Mesothelial cell of epicardium (in vitro differentiated cells): ENCODE results near the gene NOXA1. TPM values are rescaled to one million over a fixed set of nuclear protein-coding genes. Genes with fewer than 3 reads are reported as not detected.

Experiments used
- DNase-seq, 2 experiments: peaks; one replicate each; pipeline ENCODE4 v3.0.0; 2021; ENCODE audit warnings: low spot score in 2 of 2; ENCODE audit not compliant: unreplicated experiment in 2 of 2
- H3K27ac Mint-ChIP-seq: 2 replicates; pipeline ENCODE4 v1.8.0; 2021; ENCODE audit warnings: mixed read lengths
- H3K27me3 Mint-ChIP-seq: 2 replicates; pipeline ENCODE4 v1.8.0; 2021; ENCODE audit warnings: low read depth, mixed read lengths
- H3K36me3 Mint-ChIP-seq: 2 replicates; pipeline ENCODE4 v1.8.0; 2021; ENCODE audit warnings: mixed read lengths
- H3K4me1 Mint-ChIP-seq: 2 replicates; pipeline ENCODE4 v1.8.0; 2021; ENCODE audit warnings: mixed read lengths
- H3K4me3 Mint-ChIP-seq: 2 replicates; pipeline ENCODE4 v1.8.0; 2021; ENCODE audit warnings: mild to moderate bottlenecking, moderate library complexity, mixed read lengths
- H3K9me3 Mint-ChIP-seq: 2 replicates; pipeline ENCODE4 v1.8.0; 2021; ENCODE audit warnings: mixed read lengths
- total RNA-seq: library from RNA; stranded (reverse); gene quantifications from 3 replicates; pipeline ENCODE4 v1.2.1, GENCODE V29; 2021
- TF ChIP-seq, protein P1 (sequence below): fragments of 200-600 bp; sonication (generic); IDR thresholded peaks from one replicate; pipeline ENCODE4 v1.5.0; 2021; ENCODE audit warnings: antibody characterized with exemption; ENCODE audit not compliant: unreplicated experiment

The NOXA1 gene
- total RNA-seq, 1 donor from 2014 or later = 22.1 TPM

DNA sequence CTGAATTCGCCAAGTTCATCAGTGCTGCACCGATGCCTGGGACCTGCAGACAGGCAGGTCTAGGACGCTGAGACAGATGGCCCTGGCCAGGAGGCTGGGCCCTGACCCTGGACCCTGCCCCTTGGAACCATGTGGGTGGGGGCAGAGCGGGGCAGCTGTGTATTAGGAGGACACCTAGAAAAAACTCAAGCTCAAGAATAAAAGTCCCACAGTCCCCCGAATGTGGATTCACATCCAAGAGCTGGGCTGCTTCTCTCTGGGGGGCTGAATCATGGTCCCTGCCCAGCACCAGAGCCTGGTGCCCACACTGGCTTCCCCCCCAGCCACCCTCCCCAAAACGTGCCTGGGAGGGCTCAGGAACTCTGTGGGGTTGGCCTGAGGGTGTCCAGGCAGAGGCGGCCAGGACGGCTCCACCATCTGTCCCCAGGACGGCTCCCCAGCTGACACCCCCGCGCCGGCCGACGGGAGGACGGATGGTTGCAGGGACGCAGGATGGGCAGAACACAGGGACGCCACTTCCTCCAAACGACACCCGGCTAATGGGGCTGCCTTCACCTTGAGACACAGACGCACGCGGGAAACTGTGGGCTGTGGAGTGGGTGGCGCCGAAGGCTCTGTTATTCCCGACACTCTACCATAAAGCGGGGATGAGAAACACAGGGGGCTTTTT is 35.2 kb upstream of the NOXA1 start:
- Mint-ChIP-seq H3K9me3 (no peaks in the 10 kb centered on the region), H3K27me3 (no peaks in the 10 kb centered on the region), H3K36me3 (peaks cover 6% of the 10 kb centered on the region), H3K4me3 (no peak overlapping the region), H3K4me1 (no peaks in the 10 kb centered on the region), H3K27ac (no peak overlapping the region)
- DNase-seq = no peak
- TF ChIP-seq, protein P1, sequence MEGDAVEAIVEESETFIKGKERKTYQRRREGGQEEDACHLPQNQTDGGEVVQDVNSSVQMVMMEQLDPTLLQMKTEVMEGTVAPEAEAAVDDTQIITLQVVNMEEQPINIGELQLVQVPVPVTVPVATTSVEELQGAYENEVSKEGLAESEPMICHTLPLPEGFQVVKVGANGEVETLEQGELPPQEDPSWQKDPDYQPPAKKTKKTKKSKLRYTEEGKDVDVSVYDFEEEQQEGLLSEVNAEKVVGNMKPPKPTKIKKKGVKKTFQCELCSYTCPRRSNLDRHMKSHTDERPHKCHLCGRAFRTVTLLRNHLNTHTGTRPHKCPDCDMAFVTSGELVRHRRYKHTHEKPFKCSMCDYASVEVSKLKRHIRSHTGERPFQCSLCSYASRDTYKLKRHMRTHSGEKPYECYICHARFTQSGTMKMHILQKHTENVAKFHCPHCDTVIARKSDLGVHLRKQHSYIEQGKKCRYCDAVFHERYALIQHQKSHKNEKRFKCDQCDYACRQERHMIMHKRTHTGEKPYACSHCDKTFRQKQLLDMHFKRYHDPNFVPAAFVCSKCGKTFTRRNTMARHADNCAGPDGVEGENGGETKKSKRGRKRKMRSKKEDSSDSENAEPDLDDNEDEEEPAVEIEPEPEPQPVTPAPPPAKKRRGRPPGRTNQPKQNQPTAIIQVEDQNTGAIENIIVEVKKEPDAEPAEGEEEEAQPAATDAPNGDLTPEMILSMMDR = no peak

DNA sequence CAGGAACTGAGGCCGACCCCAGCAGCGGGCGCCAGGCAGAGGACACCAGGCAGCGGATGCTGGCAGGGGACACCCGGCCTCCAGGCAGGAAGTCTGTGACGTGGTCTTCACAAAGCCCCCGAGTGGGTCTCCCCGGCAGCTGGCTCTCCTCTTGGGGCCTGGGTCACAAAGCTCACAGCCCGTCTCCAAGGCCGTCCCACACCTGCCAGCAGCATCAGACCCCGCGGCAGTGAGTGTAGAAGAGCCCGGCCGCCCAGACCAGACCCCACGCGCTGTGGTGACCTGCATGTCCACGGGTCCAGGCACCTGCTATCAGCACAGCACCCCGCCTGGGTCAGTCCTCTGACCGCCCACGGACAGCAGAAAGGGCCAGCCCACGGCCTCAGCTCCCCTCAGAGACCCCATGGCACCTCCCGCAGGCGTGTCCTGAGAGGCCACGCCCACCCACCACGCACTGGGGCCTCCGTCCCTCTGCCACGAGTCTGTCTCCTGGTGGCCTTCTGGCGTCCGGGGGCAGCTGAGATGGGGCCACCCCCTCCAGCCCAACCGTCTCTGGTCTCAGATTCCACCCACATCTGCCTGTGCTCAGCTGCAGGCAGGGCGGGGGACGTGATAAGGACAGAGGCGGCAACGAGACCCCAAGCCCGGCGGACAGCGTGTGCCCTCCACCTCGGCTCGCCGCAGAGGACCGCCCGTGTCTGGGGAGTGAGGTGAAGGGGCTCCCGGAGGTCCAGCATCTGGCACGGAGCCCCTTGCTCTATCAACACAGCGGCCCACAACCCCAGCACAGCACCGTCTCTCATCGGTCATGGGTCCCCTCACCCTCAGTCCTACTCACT is 34.4 kb upstream of the NOXA1 start:
- no peak overlapping the region for H3K27ac Mint-ChIP-seq
- H3K27me3 Mint-ChIP-seq = no peaks in the 10 kb centered on the region
- TF ChIP-seq, protein P1 = no peak
- no peaks in the 10 kb centered on the region for H3K4me1 Mint-ChIP-seq
- DNase-seq = no peak
- peaks cover 6% of the 10 kb centered on the region for H3K36me3 Mint-ChIP-seq
- no peaks in the 10 kb centered on the region for H3K9me3 Mint-ChIP-seq
- no peak overlapping the region for H3K4me3 Mint-ChIP-seq

DNA sequence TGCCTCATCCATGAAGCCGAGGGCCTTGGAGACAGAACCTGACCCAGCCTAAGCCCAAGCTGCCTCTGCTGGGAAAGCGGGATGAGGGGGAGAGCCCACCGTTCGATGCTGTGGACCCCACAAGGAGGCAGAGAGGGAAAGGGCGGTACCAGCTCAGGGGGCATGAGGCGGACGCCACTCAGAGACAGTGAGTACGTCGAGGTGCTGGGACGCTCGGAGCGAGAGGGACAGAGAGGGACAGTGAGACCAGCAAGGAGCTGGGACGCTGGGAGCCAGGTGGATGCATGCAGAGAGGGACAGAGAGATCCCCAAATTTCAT is 33.8 kb upstream of the NOXA1 start:
- Mint-ChIP-seq H3K4me3 (no peak overlapping the region), H3K27ac (no peak overlapping the region), H3K27me3 (no peaks in the 10 kb centered on the region), H3K9me3 (no peaks in the 10 kb centered on the region), H3K36me3 (peaks cover 6% of the 10 kb centered on the region), H3K4me1 (no peaks in the 10 kb centered on the region)
- TF ChIP-seq, protein P1 = no peak
- DNase-seq = no peak

DNA sequence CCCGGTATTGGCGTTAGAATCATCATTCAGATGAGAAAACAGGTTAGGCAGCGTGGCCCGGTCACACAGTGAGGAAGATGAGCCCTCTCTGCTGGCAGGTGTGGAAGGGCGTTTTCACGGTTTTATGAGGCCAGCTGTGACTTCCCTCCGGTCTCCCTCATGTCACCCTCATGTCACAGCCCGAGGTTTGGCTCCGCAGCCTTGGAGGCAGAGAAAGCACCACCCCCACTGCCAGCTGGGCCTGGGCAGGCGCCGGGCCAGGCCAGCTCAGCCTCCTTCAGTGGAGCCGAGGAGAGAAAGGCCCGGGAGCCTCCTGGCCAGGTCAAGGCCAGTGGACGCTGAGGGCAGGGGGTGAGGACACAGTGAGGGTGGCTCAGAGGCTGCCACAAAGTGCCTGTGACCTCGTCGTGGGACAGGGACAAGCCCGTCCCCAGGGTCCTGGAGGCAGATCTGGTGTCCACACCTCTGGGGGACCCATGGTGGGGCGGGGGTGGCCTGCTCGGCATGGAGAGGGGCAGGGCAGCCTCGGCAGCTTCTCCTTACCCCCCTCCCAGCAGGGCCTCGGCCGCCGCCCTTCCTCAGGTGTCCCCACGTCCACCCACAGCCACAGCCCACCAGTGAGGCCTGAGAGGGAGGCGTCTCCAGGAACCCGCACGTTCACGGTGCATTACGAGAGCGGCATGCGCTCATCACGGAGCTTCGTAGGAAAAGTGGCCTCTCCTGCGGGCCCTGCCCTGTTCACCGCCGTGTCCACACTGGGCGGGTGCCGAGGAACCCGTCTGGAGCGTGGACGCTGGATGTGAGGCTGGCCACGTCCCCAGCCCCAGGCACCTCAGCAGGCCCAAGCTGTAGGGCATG is 32.4 kb upstream of the NOXA1 start:
- H3K27ac Mint-ChIP-seq = no peak overlapping the region
- no peaks in the 10 kb centered on the region for H3K9me3 Mint-ChIP-seq
- H3K36me3 Mint-ChIP-seq = peaks cover 6% of the 10 kb centered on the region
- H3K4me1 Mint-ChIP-seq = no peaks in the 10 kb centered on the region
- TF ChIP-seq, protein P1 = no peak
- no peaks in the 10 kb centered on the region for H3K27me3 Mint-ChIP-seq
- no peak overlapping the region for H3K4me3 Mint-ChIP-seq
- no peak for DNase-seq

DNA sequence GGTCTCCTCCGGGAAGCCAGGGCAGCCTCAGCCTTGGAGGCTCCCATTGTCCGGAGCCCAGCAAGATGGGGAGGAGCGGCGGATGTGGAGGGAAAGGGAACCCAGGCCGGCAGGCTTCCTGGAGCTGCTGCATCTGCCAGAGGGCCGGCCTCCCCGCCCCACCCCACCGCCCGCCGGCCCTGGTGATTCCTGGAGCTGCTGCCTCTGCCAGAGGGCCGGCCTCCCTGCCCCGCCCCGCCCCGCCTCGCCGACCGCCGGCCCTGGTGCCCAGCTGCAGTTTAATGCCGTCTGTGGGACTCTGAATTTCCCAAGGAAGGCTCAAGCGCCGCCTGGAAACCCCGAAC is 31.8 kb upstream of the NOXA1 start:
- Mint-ChIP-seq H3K9me3 (no peaks in the 10 kb centered on the region), H3K27me3 (no peaks in the 10 kb centered on the region), H3K36me3 (peaks cover 6% of the 10 kb centered on the region), H3K4me1 (no peaks in the 10 kb centered on the region), H3K4me3 (no peak overlapping the region), H3K27ac (no peak overlapping the region)
- TF ChIP-seq, protein P1 = no peak
- no peak for DNase-seq
